ENCODE measurements around the gene FLYWCH1. TPM values are rescaled to one million over a fixed set of nuclear protein-coding genes. Genes with fewer than 3 reads are reported as not detected.
A peak's percentile ranks its signal among the peaks of the same experiment; 100 is the strongest.

The FLYWCH1 gene
- total RNA-seq, 2 experiments from 2014 or later, result 26.1 to 61.9 TPM

DNA sequence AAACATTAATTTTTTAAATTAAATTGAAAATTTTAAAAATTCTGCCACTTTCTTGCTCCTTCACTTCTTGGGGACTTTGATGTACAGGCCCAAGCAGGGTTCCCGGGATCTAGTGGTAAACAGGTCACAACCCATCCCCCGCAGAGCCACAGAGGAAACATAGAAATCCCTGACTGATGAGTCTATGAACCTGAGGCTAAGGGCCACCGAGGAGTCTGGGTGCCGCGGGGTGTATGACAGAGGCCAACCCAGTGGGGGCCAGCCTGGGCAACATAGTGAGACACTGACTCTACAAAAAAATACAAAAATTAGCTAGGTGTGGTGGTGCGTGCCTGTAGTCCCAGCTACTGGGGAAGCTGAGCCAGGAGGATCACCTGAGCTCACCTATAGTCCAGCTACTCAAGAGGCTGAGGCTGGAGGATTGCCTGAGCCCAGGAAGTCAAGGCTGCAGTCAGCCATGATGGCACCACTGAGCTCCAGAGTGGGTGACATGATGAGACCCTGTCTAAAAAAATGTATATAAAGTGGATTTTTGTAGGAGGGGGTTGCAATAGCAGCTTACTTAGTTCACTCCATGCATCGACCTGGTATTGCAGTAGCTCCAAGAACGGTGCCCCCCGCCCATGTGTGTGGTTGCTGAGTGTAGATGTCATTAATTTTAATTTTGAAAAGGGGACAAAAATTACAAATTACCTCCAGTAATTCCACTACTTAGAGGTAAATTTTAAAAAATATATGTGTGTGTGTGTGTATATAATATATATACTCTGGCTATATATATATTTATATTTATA, 9.2 kb upstream of the FLYWCH1 start:
- H3K4me3 ChIP-seq (ENCODE audit: low read depth, low read length, poor library complexity, severe bottlenecking), result no peak overlapping the region
- no peaks in the 10 kb centered on the region for H3K36me3 ChIP-seq (ENCODE audit: insufficient read depth, low read length)
- no peaks in the 10 kb centered on the region for H3K9me3 ChIP-seq (ENCODE audit: low read length)
- no peak overlapping the region for H3K27ac ChIP-seq (ENCODE audit: low read depth, low read length, poor library complexity, severe bottlenecking)
- CTCF ChIA-PET (ENCODE audit: unreplicated experiment), result no interaction called here
- no peak for DNase-seq (ENCODE audit: low spot score)
- no peak overlapping the region for H2AFZ ChIP-seq (ENCODE audit: low read length)
- intact Hi-C loops (cut with micrococcal nuclease; ENCODE audit: unreplicated experiment), result no loop called here
- H3K9me2 ChIP-seq (ENCODE audit: insufficient read depth, low read length), result no peaks in the 10 kb centered on the region
- peaks cover 19% of the 10 kb centered on the region for H3K4me1 ChIP-seq (ENCODE audit: insufficient read depth, low read length, poor library complexity, severe bottlenecking)
- H4K20me1 ChIP-seq (ENCODE audit: insufficient read depth, low read length), result no peaks in the 10 kb centered on the region
- BruUV-seq (replicated peaks), result no TSS peak
- no peak for TF ChIP-seq EZH2phosphoT487 (IDR thresholded peaks at IDR 0.05; ENCODE audit: borderline replicate concordance, low read depth, low read length)
- TF ChIP-seq, protein P1, sequence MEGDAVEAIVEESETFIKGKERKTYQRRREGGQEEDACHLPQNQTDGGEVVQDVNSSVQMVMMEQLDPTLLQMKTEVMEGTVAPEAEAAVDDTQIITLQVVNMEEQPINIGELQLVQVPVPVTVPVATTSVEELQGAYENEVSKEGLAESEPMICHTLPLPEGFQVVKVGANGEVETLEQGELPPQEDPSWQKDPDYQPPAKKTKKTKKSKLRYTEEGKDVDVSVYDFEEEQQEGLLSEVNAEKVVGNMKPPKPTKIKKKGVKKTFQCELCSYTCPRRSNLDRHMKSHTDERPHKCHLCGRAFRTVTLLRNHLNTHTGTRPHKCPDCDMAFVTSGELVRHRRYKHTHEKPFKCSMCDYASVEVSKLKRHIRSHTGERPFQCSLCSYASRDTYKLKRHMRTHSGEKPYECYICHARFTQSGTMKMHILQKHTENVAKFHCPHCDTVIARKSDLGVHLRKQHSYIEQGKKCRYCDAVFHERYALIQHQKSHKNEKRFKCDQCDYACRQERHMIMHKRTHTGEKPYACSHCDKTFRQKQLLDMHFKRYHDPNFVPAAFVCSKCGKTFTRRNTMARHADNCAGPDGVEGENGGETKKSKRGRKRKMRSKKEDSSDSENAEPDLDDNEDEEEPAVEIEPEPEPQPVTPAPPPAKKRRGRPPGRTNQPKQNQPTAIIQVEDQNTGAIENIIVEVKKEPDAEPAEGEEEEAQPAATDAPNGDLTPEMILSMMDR (conservative IDR thresholded peaks at IDR 0.05; ENCODE audit: low read length), result no peak
- no peaks in the 10 kb centered on the region for H3K79me2 ChIP-seq (ENCODE audit: insufficient read depth, low read depth, low read length)
- no peak overlapping the region for H3K4me2 ChIP-seq (ENCODE audit: low read length)
- POLR2A ChIA-PET, result interaction anchor here (0.5 to 0.7 kb wide), 4 partner anchors 12 to 456 kb away, joined by 3 to 5 read pairs (median 3); partner anchors contain the start of gene FLYWCH2

DNA sequence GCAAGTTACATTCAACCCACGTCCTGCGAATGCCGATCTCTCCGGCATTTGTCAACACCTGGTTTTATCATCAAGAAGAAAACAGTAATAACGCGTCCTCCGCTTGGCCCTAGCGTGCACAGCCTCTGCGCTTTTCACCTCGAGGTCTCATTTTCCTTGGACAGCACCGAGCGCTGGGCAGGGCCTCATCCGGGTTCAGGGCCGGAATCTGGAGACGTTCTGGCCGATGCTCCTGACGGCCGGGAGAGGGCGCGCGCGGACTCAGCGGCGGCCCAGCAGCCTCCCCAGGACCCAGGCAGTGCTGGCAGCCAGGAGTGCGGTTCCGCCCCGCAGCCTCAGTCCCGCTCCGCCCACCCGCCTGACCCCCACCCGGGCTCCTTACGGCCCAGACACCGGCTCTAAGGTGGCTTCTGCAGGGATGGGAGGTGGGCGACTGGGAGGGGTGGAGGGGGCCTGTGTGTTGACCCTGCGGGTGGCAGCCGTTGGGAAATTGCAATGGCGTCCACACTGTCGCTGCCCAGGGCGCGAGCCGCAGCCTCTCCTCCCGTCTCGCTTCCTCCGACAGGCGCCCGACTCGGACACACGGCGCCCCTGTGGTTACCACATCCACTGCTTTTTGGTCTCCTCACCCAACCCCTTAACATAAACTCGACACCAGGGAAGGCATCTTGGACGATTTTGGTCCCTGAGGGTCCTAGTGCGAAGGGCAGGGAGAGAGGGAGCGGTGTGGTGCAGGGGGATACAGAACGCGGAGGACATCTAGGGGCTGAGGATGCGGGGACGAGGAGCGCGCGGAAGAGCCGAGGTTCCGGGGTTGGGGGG, 7.4 kb upstream of the FLYWCH1 start:
- Histone ChIP-seq H3K36me3 (ENCODE audit: insufficient read depth, low read length) (no peaks in the 10 kb centered on the region), H3K4me3 (ENCODE audit: low read depth, low read length, poor library complexity, severe bottlenecking) (peak overlapping the region; percentile 77), H3K4me2 (ENCODE audit: low read length) (peak overlapping the region; percentile 99), H3K9me3 (ENCODE audit: low read length) (no peaks in the 10 kb centered on the region), H3K9me2 (ENCODE audit: insufficient read depth, low read length) (no peaks in the 10 kb centered on the region), H4K20me1 (ENCODE audit: insufficient read depth, low read length) (no peaks in the 10 kb centered on the region), H3K79me2 (ENCODE audit: insufficient read depth, low read depth, low read length) (no peaks in the 10 kb centered on the region), H3K27ac (ENCODE audit: low read depth, low read length, poor library complexity, severe bottlenecking) (peak overlapping the region; percentile 51), H2AFZ (ENCODE audit: low read length) (peak overlapping the region; percentile 70), H3K4me1 (ENCODE audit: insufficient read depth, low read length, poor library complexity, severe bottlenecking) (peaks cover 15% of the 10 kb centered on the region)
- BruUV-seq (replicated peaks), result no TSS peak
- CTCF ChIA-PET (ENCODE audit: unreplicated experiment), result no interaction called here
- POLR2A ChIA-PET, result no interaction called here
- peak; percentile 85 for DNase-seq (ENCODE audit: low spot score)
- intact Hi-C loops (cut with micrococcal nuclease; ENCODE audit: unreplicated experiment), result no loop called here
- TF ChIP-seq EZH2phosphoT487 (IDR thresholded peaks at IDR 0.05; ENCODE audit: borderline replicate concordance, low read depth, low read length), result no peak
- TF ChIP-seq, protein P1 (conservative IDR thresholded peaks at IDR 0.05; ENCODE audit: low read length), result peak; percentile 90

Data from OCI-LY7 (cell line).